ENCODE data around the gene COLEC12.

Gene COLEC12

GRCh38 chr18:417495-417894 lies 83.0 kb downstream of the COLEC12 start:
- H3K4me3 ChIP-seq (replicated peaks; ENCODE audit: low read depth, low read length), result no peak overlapping the region
- TF ChIP-seq CTCF (IDR thresholded peaks at IDR 0.05; ENCODE audit: low read depth, low read length, missing control alignments), result no peak
- DNase-seq (ENCODE audit: extremely low read depth, low read depth), result no peak

DNA sequence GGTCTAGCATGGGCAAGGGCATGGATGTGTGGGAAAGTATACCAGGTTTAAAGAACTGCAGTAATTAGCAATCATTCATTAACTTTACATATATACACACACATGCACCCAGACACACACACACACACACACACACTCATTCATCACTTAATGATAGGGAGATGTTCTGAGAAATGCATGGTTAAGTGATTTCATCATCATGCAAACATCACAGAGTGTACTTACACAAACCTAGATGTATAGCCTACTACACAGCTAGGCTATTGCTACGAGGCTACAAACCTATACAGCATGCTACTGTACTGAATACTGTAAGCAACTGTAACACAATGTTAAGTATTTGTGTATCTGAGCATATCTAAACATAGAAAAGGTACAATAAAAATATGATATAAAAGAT lies 83.6 kb downstream of the COLEC12 start:
- TF ChIP-seq CTCF (IDR thresholded peaks at IDR 0.05; ENCODE audit: low read depth, low read length, missing control alignments), result no peak
- H3K4me3 ChIP-seq (replicated peaks; ENCODE audit: low read depth, low read length), result no peak overlapping the region
- DNase-seq (ENCODE audit: extremely low read depth, low read depth), result no peak

GRCh38 chr18:415617-416612 lies 84.6 kb downstream of the COLEC12 start:
- DNase-seq (ENCODE audit: extremely low read depth, low read depth), result no peak
- no peak overlapping the region for H3K4me3 ChIP-seq (replicated peaks; ENCODE audit: low read depth, low read length)
- TF ChIP-seq CTCF (IDR thresholded peaks at IDR 0.05; ENCODE audit: low read depth, low read length, missing control alignments), result no peak

DNA sequence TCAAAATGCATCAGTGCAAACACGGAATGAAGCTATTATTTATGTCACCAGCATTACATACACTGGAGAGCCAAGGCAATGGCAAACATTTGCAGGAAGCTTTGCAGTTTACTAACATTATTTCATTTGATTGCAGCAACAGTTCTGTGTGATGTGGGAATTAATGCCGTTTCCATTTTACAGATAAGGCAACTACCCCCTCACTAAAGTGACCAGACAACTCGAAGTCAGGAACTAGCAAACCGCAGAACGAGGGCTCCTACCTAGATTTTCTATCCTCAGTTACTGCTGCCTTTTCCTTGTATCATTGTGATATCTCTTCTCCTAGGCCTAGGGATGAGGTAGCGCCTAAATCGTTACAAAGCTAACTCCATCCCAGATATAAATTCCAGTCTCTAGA lies 85.5 kb downstream of the COLEC12 start:
- no peak for DNase-seq (ENCODE audit: extremely low read depth, low read depth)
- H3K4me3 ChIP-seq (replicated peaks; ENCODE audit: low read depth, low read length), result no peak overlapping the region
- no peak for TF ChIP-seq CTCF (IDR thresholded peaks at IDR 0.05; ENCODE audit: low read depth, low read length, missing control alignments)

GRCh38 chr18:413233-413632 lies 87.3 kb downstream of the COLEC12 start:
- DNase-seq (ENCODE audit: extremely low read depth, low read depth), result no peak
- no peak for TF ChIP-seq CTCF (IDR thresholded peaks at IDR 0.05; ENCODE audit: low read depth, low read length, missing control alignments)
- no peak overlapping the region for H3K4me3 ChIP-seq (replicated peaks; ENCODE audit: low read depth, low read length)

- no peak for DNase-seq (ENCODE audit: extremely low read depth, low read depth)
These were observed 90.5 kb downstream of the COLEC12 start for GRCh38 chr18:410047-410455.

More at GRCh38 chr18:410047-410455, 90.5 kb downstream of the COLEC12 start:
- H3K4me3 ChIP-seq (replicated peaks; ENCODE audit: low read depth, low read length), result no peak overlapping the region
- TF ChIP-seq CTCF (IDR thresholded peaks at IDR 0.05; ENCODE audit: low read depth, low read length, missing control alignments), result no peak

All from HFF-Myc (cell line).